Muscle of leg (tissue), 11 donors: ENCODE measurements around the gene ACOX3. TPM values are rescaled to one million over a fixed set of nuclear protein-coding genes. Genes with fewer than 3 reads are reported as not detected.
"Not testable (repeated sequence)": the region's sequence is repeated elsewhere in the genome, so short reads cannot be mapped to it uniquely, and the experiment has no call there.

Source experiments
- DNase-seq: peaks from one replicate; pipeline ENCODE4 v3.0.0; 2013
- H3K27ac ChIP-seq: one replicate; pipeline ENCODE4 v1.5.1; 2013; ENCODE audit warnings: mild to moderate bottlenecking, low read length, control low read depth
- H3K27me3 ChIP-seq: one replicate; pipeline ENCODE4 v1.6.1; 2013; ENCODE audit warnings: low read length; ENCODE audit not compliant: control insufficient read depth, insufficient read depth
- H3K36me3 ChIP-seq: one replicate; pipeline ENCODE4 v1.6.1; 2013; ENCODE audit warnings: low read length; ENCODE audit not compliant: control insufficient read depth, insufficient read depth
- H3K4me1 ChIP-seq: one replicate; pipeline ENCODE4 v1.6.1; 2013; ENCODE audit warnings: low read length; ENCODE audit not compliant: control insufficient read depth, insufficient read depth
- H3K4me3 ChIP-seq: one replicate; pipeline ENCODE4 v1.5.1; 2013; ENCODE audit warnings: low read length, control low read depth
- H3K9me3 ChIP-seq: replicated peaks from 2 replicates; pipeline ENCODE4 v1.6.1; 2013; ENCODE audit warnings: low read depth, low read length; ENCODE audit not compliant: control insufficient read depth
- WGBS: methylation state at CpG from one replicate; pipeline ENCODE4 v1.1.5; 2013; ENCODE audit warnings: missing lambda C conversion rate; ENCODE audit not compliant: insufficient coverage; 5-methylcytosine and 5-hydroxymethylcytosine counted together
- polyA plus RNA-seq, 8 donors: library from polyadenylated mRNA; unstranded; fragments of 120-200 nt; gene quantifications; one replicate each; pipeline versions ENCODE4 v1.2.1 to v1.2.3, GENCODE V29; 2013; ENCODE audit warnings: inconsistent platforms in 1 of 8, low replicate concordance in 1 of 8; ENCODE audit not compliant: insufficient read length in 8 of 8, insufficient read depth in 1 of 8
- total RNA-seq: library from RNA; stranded (reverse); fragments of 120-200 nt; gene quantifications from one replicate; pipeline ENCODE4 v1.2.4, GENCODE V29; 2013

Gene ACOX3
- total and polyA plus RNA-seq, 9 donors: 10.1 to 20.3 (median 15.8) TPM

DNA sequence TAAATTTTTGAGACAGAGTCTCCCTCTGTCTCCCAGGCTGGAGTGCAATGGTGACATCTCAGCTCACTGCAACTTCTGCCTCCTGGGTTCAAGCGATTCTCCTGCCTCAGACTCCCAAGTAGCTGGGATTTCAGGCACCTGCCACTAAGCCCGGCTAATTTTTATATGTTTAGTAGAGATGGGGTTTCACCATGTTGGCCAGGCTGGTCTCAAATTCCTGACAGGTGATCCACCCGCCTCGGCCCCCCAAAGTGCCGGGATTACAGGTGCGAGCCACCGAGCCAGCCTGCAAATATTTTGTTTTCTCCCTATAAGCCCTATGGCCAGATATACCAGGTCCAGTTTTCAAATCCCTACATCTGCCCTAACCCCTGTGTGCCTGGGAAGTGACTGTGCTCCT, 99.2 kb downstream of the ACOX3 start:
- no CpG with 5 or more reads among the region's 7 CpGs for WGBS
- not testable (repeated sequence) for DNase-seq, H3K36me3 ChIP-seq, H3K4me3 ChIP-seq, H3K9me3 ChIP-seq, H3K27me3 ChIP-seq
- Histone ChIP-seq H3K4me1 (peaks cover 38% of the 10 kb centered on the region), H3K27ac (peak overlapping the region; percentile 83)

DNA sequence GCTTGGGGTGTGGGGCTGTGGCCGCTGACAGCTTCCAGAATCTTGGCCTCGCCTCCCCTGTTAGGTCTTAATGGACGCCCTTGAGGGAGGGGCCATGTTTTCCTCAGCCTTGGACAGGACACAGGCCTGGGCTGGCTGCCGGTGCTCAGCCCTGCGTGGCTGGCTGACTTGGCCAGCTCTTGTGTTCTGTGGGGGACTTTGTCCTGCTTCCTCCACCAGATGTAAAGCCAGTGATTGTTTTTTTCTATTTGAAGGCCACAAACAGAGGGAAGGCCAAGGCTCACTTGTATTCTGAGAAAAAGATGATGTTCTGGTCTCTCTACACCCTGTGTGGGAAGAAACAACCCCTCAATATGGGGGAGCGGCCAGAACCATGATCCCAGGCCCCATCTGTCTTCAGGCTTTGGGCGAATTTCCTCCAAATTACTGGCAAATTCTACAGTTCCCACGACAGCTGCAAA, 99.7 kb downstream of the ACOX3 start:
- Histone ChIP-seq H3K27me3 (no peaks in the 10 kb centered on the region), H3K36me3 (no peaks in the 10 kb centered on the region), H3K9me3 (no peaks in the 10 kb centered on the region), H3K27ac (peak overlapping the region; percentile 83), H3K4me3 (no peak overlapping the region), H3K4me1 (peaks cover 38% of the 10 kb centered on the region)
- peak; percentile 99 for DNase-seq
- WGBS: 0% methylated on average over 3 of the region's 8 CpGs

GRCh38 chr4:8338351-8338961, 102.1 kb downstream of the ACOX3 start:
- no peak for DNase-seq
- H3K36me3 ChIP-seq: no peaks in the 10 kb centered on the region
- H3K4me1 ChIP-seq: peaks cover 26% of the 10 kb centered on the region
- H3K27me3 ChIP-seq: no peaks in the 10 kb centered on the region
- no peak overlapping the region for H3K4me3 ChIP-seq
- WGBS: no CpG with 5 or more reads among the region's 4 CpGs
- H3K27ac ChIP-seq: no peak overlapping the region
- no peaks in the 10 kb centered on the region for H3K9me3 ChIP-seq

GRCh38 chr4:8336412-8337075, 104.0 kb downstream of the ACOX3 start:
- no peak overlapping the region for H3K4me3 ChIP-seq
- H3K27ac ChIP-seq: no peak overlapping the region
- 85% methylated on average over 5 of the region's 7 CpGs for WGBS
- no peak for DNase-seq
- H3K9me3 ChIP-seq: no peaks in the 10 kb centered on the region
- H3K27me3 ChIP-seq: no peaks in the 10 kb centered on the region
- peaks cover 13% of the 10 kb centered on the region for H3K4me1 ChIP-seq
- H3K36me3 ChIP-seq: no peaks in the 10 kb centered on the region

GRCh38 chr4:8335848-8336247, 104.7 kb downstream of the ACOX3 start:
- Histone ChIP-seq H3K4me3 (no peak overlapping the region), H3K9me3 (no peaks in the 10 kb centered on the region), H3K36me3 (no peaks in the 10 kb centered on the region), H3K27me3 (no peaks in the 10 kb centered on the region), H3K27ac (no peak overlapping the region), H3K4me1 (peaks cover 13% of the 10 kb centered on the region)
- WGBS: 90% methylated on average over 2 of the region's 2 CpGs
- DNase-seq: no peak

GRCh38 chr4:8334786-8335460, 105.6 kb downstream of the ACOX3 start:
- Histone ChIP-seq H3K4me3 (no peak overlapping the region), H3K27me3 (no peaks in the 10 kb centered on the region), H3K36me3 (no peaks in the 10 kb centered on the region), H3K27ac (no peak overlapping the region), H3K9me3 (no peaks in the 10 kb centered on the region), H3K4me1 (peaks cover 17% of the 10 kb centered on the region)
- WGBS: 92% methylated on average over 12 of the region's 13 CpGs
- no peak for DNase-seq

DNA sequence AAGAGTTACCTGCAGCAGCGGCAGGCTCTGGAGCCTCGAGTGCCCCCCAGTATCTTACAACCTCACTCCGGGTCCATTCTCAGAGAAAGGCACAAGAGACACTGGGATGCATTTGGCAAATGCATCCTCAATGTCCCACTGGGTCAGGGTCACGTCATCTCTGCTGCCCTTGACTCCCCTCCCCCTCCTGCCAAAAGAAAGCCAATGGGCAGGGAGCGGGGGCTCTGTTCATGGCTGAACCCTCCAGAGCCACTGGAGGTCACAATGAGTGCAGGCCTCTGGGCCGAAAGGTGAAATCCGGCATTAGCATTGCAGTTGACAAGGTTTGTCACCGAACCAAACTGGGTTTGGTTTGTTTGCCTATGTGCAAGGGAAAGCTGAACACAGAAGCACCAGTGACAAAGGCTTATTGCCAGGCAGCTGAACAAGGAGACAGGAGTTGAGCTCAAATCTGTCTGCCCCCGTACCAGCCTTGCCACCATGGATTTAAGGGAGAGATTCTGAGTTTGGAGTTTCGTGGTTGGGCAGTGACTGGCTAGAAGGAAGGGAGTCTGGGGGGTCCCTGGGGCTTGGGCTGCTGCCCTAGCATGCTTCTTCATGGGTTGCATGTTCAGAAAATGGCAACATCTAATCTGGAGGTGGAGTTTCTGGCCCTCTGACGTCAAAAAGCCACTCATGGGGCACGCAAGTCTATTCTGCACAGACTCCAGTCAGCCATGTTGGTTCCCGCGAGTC, 106.6 kb downstream of the ACOX3 start:
- 85% methylated on average over 14 of the region's 14 CpGs for WGBS
- H3K27me3 ChIP-seq: no peaks in the 10 kb centered on the region

GRCh38 chr4:8332891-8333331, 107.6 kb downstream of the ACOX3 start:
- Histone ChIP-seq H3K9me3 (no peaks in the 10 kb centered on the region), H3K27me3 (peaks cover 2% of the 10 kb centered on the region), H3K4me3 (no peak overlapping the region), H3K36me3 (no peaks in the 10 kb centered on the region), H3K27ac (no peak overlapping the region), H3K4me1 (peaks cover 22% of the 10 kb centered on the region)
- 77% methylated on average over 8 of the region's 8 CpGs for WGBS
- no peak for DNase-seq

More for the DNA sequence above, 106.6 kb downstream of the ACOX3 start:
- Histone ChIP-seq H3K27ac (no peak overlapping the region), H3K36me3 (no peaks in the 10 kb centered on the region), H3K4me1 (peaks cover 22% of the 10 kb centered on the region), H3K9me3 (no peaks in the 10 kb centered on the region), H3K4me3 (no peak overlapping the region)
- DNase-seq: no peak

GRCh38 chr4:8332038-8332857, 108.3 kb downstream of the ACOX3 start:
- 95% methylated on average over 6 of the region's 12 CpGs for WGBS
- no peaks in the 10 kb centered on the region for H3K9me3 ChIP-seq
- H3K27ac ChIP-seq: no peak overlapping the region
- H3K27me3 ChIP-seq: peaks cover 2% of the 10 kb centered on the region
- no peak overlapping the region for H3K4me3 ChIP-seq
- DNase-seq: no peak
- no peaks in the 10 kb centered on the region for H3K36me3 ChIP-seq
- H3K4me1 ChIP-seq: peaks cover 22% of the 10 kb centered on the region
